ENCODE results near the gene PRKD2. TPM values are rescaled to one million over a fixed set of nuclear protein-coding genes. Genes with fewer than 3 reads are reported as not detected.

The PRKD2 gene
- polyA plus RNA-seq, 3 donors = 6.5 to 46.9 (median 8.1) TPM

DNA sequence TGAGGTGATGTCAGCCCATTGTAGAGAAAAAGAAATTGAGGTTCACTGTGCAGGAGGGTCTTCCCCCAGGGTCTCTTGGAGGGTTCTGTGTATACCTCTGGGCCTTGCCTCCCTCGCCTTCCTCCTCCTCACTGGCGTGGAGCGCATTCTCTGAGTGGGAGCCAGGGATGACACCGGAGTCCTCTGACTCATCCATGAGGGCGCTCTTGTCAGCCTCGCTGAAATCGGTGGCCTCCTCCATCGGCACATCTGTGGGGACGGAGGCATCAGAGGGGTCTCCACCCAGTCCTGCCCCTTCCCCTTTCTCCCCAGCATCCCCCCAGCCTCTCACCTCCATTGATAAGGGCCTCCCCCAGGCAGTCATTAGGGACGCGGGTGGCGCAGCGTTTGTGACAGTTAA lies 16.2 kb downstream of the PRKD2 start:
- Histone ChIP-seq H3K4me2 (replicated peaks; ENCODE audit: extremely low read depth, low read length, poor library complexity, severe bottlenecking) (no peak overlapping the region), H3K36me3 (replicated peaks in 1 of 2; ENCODE audit: control insufficient read depth in 1 of 2, insufficient read depth in 2 of 2, low read length in 2 of 2) (peaks cover 65 to 86% of the 10 kb centered on the region in 2 donors), H2AFZ (ENCODE audit: insufficient read depth, low read depth, low read length, poor library complexity, severe bottlenecking) (no peak overlapping the region), H3K79me2 (ENCODE audit: insufficient read depth, low read length) (no peaks in the 10 kb centered on the region), H3K27me3 (ENCODE audit: control insufficient read depth in 2 of 2, insufficient read depth in 2 of 2, low read length in 2 of 2) (no peaks in the 10 kb centered on the region), H3K4me1 (ENCODE audit: control insufficient read depth in 1 of 2, insufficient read depth in 2 of 2, low read length in 2 of 2) (peaks cover 0 to 2% of the 10 kb centered on the region in 2 donors), H3K4me3 (replicated peaks in 1 of 3; ENCODE audit: low read depth in 2 of 3, low read length in 3 of 3) (no peak overlapping the region), H3K27ac (ENCODE audit: low read depth in 1 of 2, low read length in 2 of 2) (no peak overlapping the region), H4K20me1 (ENCODE audit: insufficient read depth, low read length) (peaks cover 22% of the 10 kb centered on the region), H3K9ac (ENCODE audit: insufficient read depth, low read length, poor library complexity, severe bottlenecking) (no peak overlapping the region), H3K9me3 (replicated peaks in 1 of 2; ENCODE audit: control insufficient read depth in 1 of 2, insufficient read depth in 1 of 2, low read length in 2 of 2) (no peaks in the 10 kb centered on the region)
- H3K4me1 Mint-ChIP-seq = peaks cover 6% of the 10 kb centered on the region
- peaks cover 71 to 85% of the 10 kb centered on the region in 2 donors for H3K36me3 Mint-ChIP-seq
- H3K27ac Mint-ChIP-seq = peak overlapping the region in 1 of 7 donors; percentile 6
- no peak for DNase-seq
- intact Hi-C loops (cut with micrococcal nuclease) = no loop called here
- H3K9me3 Mint-ChIP-seq = peaks cover 0 to 7% (median 0%) of the 10 kb centered on the region in 7 donors
- no peaks in the 10 kb centered on the region for H3K27me3 Mint-ChIP-seq (ENCODE audit: low read depth in 3 of 3)
- TF ChIP-seq, protein P1, sequence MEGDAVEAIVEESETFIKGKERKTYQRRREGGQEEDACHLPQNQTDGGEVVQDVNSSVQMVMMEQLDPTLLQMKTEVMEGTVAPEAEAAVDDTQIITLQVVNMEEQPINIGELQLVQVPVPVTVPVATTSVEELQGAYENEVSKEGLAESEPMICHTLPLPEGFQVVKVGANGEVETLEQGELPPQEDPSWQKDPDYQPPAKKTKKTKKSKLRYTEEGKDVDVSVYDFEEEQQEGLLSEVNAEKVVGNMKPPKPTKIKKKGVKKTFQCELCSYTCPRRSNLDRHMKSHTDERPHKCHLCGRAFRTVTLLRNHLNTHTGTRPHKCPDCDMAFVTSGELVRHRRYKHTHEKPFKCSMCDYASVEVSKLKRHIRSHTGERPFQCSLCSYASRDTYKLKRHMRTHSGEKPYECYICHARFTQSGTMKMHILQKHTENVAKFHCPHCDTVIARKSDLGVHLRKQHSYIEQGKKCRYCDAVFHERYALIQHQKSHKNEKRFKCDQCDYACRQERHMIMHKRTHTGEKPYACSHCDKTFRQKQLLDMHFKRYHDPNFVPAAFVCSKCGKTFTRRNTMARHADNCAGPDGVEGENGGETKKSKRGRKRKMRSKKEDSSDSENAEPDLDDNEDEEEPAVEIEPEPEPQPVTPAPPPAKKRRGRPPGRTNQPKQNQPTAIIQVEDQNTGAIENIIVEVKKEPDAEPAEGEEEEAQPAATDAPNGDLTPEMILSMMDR (IDR thresholded peaks at IDR 0.05) = no peak
- WGBS (ENCODE audit: insufficient coverage) = 91% methylated on average over 4 of the region's 13 CpGs
- no peak overlapping the region for H3K4me3 Mint-ChIP-seq

DNA sequence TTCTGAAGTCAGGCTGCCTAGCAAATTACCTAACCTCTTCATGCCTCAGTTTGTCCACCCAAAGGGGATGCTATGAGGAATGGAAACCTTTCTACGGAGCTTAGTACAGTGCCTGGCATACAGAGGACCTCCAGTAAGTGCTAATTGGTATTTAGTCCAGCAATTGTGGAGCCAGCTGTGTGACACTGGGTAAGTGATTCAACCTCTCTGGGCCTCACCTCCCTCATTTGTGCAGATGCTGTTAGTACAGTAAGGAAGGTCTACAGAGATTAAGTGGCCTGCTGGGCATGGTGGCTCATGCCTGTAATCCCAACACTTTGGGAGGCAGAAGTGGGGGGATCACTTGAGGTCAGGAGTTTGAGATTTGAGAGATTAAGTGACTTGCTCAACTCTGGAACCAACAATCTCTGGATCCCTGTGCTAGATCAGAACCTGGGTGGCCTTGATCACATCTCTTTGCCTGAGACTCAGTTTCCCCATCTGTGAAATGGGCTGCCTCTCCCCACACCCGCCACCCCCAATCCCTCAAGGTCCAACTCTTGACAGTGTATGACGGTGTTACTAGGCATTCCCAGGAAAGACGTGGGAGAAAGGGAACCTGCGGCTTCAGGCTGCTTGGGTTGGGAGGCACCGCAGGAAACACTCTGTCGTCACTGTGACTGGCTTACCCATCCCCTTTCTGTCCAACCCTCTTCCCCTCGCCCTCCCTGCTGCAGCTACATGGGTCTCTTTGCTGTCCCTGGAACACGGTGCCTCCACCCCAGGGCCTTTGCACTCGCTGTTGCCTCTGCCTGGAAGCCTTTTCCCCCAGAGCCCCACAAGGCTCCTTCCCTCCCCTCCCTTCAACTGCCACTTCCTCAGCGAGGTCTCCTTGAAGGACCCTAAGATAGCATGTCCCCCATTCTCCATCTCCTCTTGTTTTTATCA lies 18.3 kb downstream of the PRKD2 start:
- intact Hi-C loops (cut with micrococcal nuclease) = no loop called here
- Histone ChIP-seq H3K27ac (ENCODE audit: low read depth in 1 of 2, low read length in 2 of 2) (no peak overlapping the region), H3K79me2 (ENCODE audit: insufficient read depth, low read length) (no peaks in the 10 kb centered on the region), H2AFZ (ENCODE audit: insufficient read depth, low read depth, low read length, poor library complexity, severe bottlenecking) (no peak overlapping the region), H4K20me1 (ENCODE audit: insufficient read depth, low read length) (peaks cover 7% of the 10 kb centered on the region), H3K4me2 (replicated peaks; ENCODE audit: extremely low read depth, low read length, poor library complexity, severe bottlenecking) (no peak overlapping the region), H3K4me3 (replicated peaks in 1 of 3; ENCODE audit: low read depth in 2 of 3, low read length in 3 of 3) (no peak overlapping the region), H3K36me3 (replicated peaks in 1 of 2; ENCODE audit: control insufficient read depth in 1 of 2, insufficient read depth in 2 of 2, low read length in 2 of 2) (peaks cover 81 to 99% of the 10 kb centered on the region in 2 donors), H3K9me3 (replicated peaks in 1 of 2; ENCODE audit: control insufficient read depth in 1 of 2, insufficient read depth in 1 of 2, low read length in 2 of 2) (no peaks in the 10 kb centered on the region), H3K4me1 (ENCODE audit: control insufficient read depth in 1 of 2, insufficient read depth in 2 of 2, low read length in 2 of 2) (peaks cover 0 to 2% of the 10 kb centered on the region in 2 donors), H3K27me3 (ENCODE audit: control insufficient read depth in 2 of 2, insufficient read depth in 2 of 2, low read length in 2 of 2) (no peaks in the 10 kb centered on the region), H3K9ac (ENCODE audit: insufficient read depth, low read length, poor library complexity, severe bottlenecking) (no peak overlapping the region)
- H3K4me3 Mint-ChIP-seq = no peak overlapping the region
- peaks cover 3% of the 10 kb centered on the region for H3K4me1 Mint-ChIP-seq
- peak overlapping the region in 1 of 7 donors; percentile 46 for H3K27ac Mint-ChIP-seq
- TF ChIP-seq, protein P1 (IDR thresholded peaks at IDR 0.05) = no peak
- peaks cover 81 to 97% of the 10 kb centered on the region in 2 donors for H3K36me3 Mint-ChIP-seq
- H3K27me3 Mint-ChIP-seq (ENCODE audit: low read depth in 3 of 3) = no peaks in the 10 kb centered on the region
- peaks cover 0 to 7% (median 0%) of the 10 kb centered on the region in 7 donors for H3K9me3 Mint-ChIP-seq
- WGBS (ENCODE audit: insufficient coverage) = 92% methylated on average over 11 of the region's 11 CpGs
- DNase-seq = no peak
